Activated T-helper 1 cell treated with anti-CD3 and anti-CD28 coated beads, Interleukin-2, amount 50 U/mL, for 16 hours (primary cell): ENCODE results near the gene KCNK6.
"Not testable (repeated sequence)": the region's sequence is repeated elsewhere in the genome, so short reads cannot be mapped to it uniquely, and the experiment has no call there.

ENCODE experiments used
- DNase-seq, 2 donors: peaks; one replicate each; pipeline ENCODE4 v3.0.0-alpha.2; 2020; ENCODE audit warnings: low read depth in 1 of 2, low spot score in 1 of 2

Gene KCNK6

GRCh38 chr19:38321646-38322196 is 2.1 kb downstream of the KCNK6 start:
- DNase-seq = no peak

DNA sequence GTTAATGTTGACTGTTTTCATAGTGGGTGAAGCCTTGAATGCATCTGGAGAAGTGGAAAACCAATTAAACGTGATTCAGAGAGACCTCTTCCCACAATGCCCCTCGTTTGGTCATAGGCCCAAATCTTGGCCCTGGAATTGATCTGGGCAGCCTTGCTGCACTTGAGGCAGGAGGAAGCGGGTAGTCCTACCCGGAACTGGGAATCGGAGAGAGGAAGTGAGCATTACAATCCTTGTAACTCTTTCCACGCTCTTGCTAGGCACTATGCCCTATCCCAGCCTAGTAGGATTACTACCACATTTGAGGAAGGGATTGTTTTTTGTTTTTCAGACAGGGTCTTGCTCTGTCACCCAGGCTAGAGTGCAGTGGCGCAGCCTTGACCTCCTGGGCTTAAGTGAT is 3.6 kb downstream of the KCNK6 start:
- no peak for DNase-seq

DNA sequence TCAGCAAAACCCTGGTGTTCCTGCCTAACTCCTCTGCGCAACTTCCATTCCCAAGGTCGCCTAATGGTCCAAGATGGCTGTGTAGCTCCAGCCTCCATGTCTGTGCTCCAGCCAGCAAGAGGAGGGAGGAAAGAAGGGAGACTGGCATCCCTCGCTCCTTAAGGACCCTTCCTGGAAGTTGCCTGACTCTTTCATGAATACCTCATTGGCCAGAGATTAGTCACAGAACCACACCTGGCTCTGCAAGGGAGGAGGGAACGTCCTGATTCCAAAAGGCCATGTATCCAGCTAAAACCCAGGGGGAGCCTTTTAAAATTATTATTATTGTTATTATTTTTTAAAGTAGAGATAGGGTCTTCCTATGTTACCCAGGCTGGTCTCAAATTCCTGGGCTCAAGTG is 4.8 kb downstream of the KCNK6 start:
- no peak for DNase-seq

GRCh38 chr19:38326591-38326990 is 6.9 kb downstream of the KCNK6 start:
- DNase-seq = no peak

- DNase-seq = no peak
These were observed 10.0 kb downstream of the KCNK6 start for GRCh38 chr19:38329651-38330050.

GRCh38 chr19:38331728-38332127 is 12.1 kb downstream of the KCNK6 start:
- no peak for DNase-seq

DNA sequence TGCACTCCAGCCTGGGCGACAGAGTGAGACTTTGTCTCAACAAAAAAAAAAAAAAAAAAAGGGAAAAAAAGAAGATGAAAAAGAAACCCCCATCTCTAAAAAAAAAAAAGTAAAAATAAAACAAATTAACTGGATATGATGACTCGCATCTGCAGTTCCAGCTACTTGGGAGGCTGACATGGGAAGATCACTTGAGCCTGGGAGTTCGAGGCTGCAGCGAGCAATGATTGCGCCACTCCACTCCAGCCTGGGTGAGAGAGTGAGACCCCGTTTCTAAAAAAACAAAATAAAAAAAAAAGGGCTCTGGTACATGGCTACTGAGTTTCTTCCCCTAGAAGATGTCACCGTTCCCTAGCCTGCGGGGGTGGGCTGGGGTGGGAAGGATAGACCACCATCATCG is 13.6 kb downstream of the KCNK6 start:
- no peak for DNase-seq

DNA sequence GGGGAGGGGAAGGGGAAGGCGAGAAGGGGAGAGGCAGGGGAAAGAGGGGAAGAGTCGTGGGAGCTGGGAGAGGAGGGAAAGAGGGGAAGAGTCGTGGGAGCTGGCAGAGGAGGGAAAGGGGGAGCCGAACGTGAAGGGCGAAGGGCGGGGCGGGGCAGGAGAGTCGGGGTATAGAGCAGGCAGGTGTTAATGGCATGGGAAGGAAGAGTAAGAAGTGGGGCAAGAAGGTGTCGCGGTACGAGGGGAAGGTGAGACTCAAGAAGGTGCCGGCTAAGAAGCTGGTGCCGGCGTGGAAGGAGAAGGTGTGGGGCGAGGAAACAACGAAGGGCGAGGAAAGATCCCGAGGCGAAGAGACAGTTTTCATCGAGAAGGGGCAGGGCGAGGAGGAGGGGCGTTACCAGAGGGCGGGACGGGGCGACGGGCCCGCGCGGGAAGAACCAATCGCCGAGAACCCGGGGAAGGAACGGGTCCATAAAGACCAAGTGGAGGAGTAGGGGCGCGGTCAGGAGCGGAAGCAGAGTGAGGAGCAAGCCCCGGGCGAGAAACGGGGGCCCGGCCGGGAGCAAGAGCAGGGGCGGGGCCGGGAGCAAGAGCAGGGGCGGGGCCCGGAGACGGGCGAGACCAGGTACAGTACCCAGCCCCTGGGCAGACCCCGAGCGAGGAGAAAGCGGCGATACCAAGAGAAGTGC is 16.4 kb downstream of the KCNK6 start:
- DNase-seq = peak; percentile 86 to 88

DNA sequence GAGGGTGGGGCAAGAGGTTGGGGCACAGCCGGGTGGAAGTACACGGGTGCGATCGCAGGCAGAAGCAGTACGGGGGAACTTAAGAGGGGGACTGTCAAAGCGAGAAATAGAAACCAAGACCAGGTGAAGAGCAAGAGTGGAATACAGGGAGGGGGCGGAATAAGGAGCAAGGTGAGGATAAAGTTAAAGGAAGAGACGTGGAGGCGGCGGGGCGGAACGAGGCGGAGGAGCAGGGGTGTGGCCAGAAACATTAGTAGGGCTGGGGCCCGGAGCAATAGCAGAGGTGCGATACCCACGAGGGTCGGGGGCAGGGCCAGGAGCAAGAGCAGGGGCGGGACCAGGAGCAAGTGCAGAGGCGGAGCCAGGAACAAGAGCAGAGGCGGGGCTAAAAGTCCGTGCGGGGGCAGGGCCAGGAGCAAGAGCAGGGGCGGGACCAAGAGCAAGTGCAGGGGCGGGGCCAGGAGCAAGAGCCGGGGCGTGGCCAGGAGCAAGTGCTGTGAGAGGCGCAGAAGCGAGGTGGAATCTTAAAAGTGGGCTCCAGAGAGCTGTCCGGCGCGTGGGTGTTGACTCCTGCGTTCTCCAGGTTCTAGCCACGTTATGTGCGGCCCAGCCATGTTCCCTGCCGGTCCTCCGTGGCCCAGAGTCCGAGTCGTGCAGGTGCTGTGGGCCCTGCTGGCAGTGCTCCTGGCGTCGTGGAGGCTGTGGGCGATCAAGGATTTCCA is 17.2 kb downstream of the KCNK6 start:
- DNase-seq = peak; percentile 86 to 89

- DNase-seq = no peak
These were observed 17.7 kb downstream of the KCNK6 start for GRCh38 chr19:38337360-38337653.

- not testable (repeated sequence) for DNase-seq
These were observed 19.4 kb downstream of the KCNK6 start for GRCh38 chr19:38339011-38339410.

GRCh38 chr19:38340927-38341326 is 21.3 kb downstream of the KCNK6 start:
- no peak for DNase-seq

GRCh38 chr19:38346837-38347236 is 27.2 kb downstream of the KCNK6 start:
- no peak for DNase-seq

DNA sequence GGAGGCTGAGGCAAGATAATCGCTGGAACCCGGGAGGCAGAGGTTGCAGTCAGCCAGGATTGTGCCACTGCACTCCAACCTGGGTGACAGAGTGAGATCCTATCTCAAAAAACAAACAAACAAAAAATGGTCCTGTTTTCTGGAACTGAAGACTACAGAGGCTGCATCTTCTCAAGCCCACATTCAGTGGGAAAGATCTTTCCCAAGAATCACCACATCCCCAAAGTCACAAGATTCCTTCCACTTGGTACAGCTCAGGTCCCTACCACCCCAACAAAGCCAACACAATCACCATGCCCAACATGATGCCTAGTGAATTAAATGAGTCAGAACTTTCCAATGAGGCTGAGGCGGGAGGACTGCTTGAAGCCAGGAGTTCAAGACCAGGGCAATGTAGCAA is 31.2 kb downstream of the KCNK6 start:
- no peak for DNase-seq

- DNase-seq = no peak
These were observed 32.3 kb downstream of the KCNK6 start for GRCh38 chr19:38351865-38352395.

- DNase-seq = no peak
These were observed 33.0 kb downstream of the KCNK6 start for GRCh38 chr19:38352611-38353010.

DNA sequence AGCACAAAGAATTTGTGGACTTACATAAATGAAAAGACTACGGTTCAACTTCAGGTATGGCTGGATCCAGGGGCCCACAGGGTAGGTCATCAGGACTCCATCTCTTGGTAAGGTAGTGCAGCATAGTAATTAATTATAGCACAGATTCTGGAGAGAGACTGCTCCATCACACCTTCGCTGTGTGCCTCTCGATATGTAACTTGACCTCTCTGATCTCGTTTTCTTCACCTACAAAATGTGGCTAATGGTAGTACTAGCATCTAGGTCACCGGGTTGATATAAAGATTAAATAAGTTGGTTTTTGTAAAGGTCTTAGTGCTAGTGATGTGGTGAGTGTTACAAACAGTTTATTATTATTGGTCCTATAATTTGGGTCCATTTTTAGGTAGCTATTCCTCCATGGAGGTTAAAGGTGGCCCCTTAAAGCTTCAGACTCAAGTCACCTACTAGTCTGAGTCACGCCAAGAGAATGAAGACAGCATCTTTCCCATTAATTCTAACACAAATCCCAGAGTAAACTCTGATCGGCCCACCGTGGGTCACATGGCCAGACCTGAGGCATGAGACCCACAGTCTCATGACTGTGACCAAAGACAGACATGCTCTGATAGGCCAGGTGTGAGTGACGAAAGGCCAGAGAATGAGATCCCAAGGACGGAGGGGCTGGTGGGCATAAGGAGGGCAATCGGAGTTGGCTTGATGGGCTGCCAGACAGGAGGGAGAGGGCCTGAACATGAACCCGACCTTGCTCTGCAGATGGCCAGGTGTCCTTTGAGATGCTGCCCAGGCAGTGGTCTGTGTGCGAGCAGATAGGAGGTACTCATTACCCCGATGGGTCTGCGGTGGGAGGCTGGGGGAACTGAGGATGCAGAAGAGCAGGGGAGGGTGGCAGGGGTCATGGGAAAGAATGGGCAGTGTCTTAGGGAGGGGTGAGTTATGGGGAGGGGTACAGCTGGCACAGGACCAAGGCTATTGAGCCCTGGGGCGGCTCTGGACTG is 36.4 kb downstream of the KCNK6 start:
- no peak for DNase-seq

DNA sequence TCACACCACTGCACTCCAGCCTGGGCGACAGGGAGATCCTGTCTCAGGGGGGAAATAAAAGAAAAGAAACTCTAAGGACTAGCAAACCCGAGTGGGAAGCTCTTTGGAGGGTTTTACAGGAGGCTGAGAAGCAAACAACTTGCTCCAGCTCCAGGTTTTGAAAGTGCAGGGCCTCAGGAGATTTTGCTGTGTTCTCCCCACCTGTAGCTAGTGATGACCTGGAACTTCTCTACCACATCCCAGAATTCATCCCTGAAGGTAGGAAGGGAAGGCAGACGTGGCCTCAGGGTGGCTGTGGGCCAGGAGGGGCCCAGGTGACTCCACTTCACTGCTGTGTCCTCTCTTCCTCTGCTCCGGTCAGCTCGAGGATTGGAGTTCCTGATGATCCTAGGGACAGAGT is 38.4 kb downstream of the KCNK6 start:
- no peak for DNase-seq

- DNase-seq = no peak
These were observed 39.8 kb downstream of the KCNK6 start for GRCh38 chr19:38359242-38360021.

GRCh38 chr19:38360351-38360750 is 40.7 kb downstream of the KCNK6 start:
- no peak for DNase-seq
